Measurements from ENCODE around the gene SNTB2. TPM values are rescaled to one million over a fixed set of nuclear protein-coding genes. Genes with fewer than 3 reads are reported as not detected.

Gene SNTB2
- total and polyA plus RNA-seq, 2 of the 4 experiments (the other 2 are of a cell fraction), result 23.5 to 47.5 TPM

- H2BK120ac ChIP-seq (ENCODE audit: low read depth, low read length), result no peak overlapping the region
- H3K27ac ChIP-seq (ENCODE audit: insufficient read depth, low read length), result no peak overlapping the region
- no peak overlapping the region for H2AFZ ChIP-seq (replicated peaks; ENCODE audit: low read length, poor library complexity)
- intact Hi-C loops (cut with micrococcal nuclease) (no loop called here), in situ Hi-C loops (cut with MboI; ENCODE audit: low sequenced_read_pairs) (no loop called here), dilution Hi-C loops (cut with HindIII; ENCODE audit: low sequenced_read_pairs, unreplicated experiment) (no loop called here)
- 97% methylated on average over 7 of the region's 14 CpGs; no CpG with 5 or more reads in 1 of the 2 experiments for WGBS, 2 experiments (ENCODE audit: extremely low coverage in 2 of 2, insufficient read length in 1 of 2)
- no peak overlapping the region for H3K56ac ChIP-seq (ENCODE audit: extremely low read depth, insufficient read depth, low read length)
- no peak overlapping the region for H3K18ac ChIP-seq (ENCODE audit: low read depth, low read length)
- peaks cover 2% of the 10 kb centered on the region for H3K4me1 ChIP-seq (ENCODE audit: control insufficient read depth, insufficient read depth, low read length)
- ATAC-seq (ENCODE audit: low read depth) (no peak), DNase-seq (no peak)
- no peak overlapping the region for H3K4ac ChIP-seq (ENCODE audit: low read depth, low read length)
- no peaks in the 10 kb centered on the region for H3K9me3 ChIP-seq (ENCODE audit: control insufficient read depth, insufficient read depth, low read length)
- no peak overlapping the region for H3K4me3 ChIP-seq (ENCODE audit: insufficient read depth, low read depth, low read length)
- no peak overlapping the region for H2BK15ac ChIP-seq (ENCODE audit: low read depth, low read length)
- H3K9me1 ChIP-seq (ENCODE audit: insufficient read depth, low read length), result peaks cover 13% of the 10 kb centered on the region
- H4K8ac ChIP-seq (ENCODE audit: low read depth in 2 of 2, low read length in 2 of 2), result no peak overlapping the region
- ChIA-PET POLR2A (ENCODE audit: unreplicated experiment) (no interaction called here), CTCF (no interaction called here)
- no peak overlapping the region for H2BK20ac ChIP-seq (ENCODE audit: low read depth, low read length)
- no peak overlapping the region for H4K5ac ChIP-seq (ENCODE audit: low read depth, low read length)
- no peak overlapping the region for H2AK5ac ChIP-seq (ENCODE audit: low read depth, low read length)
- H3K23ac ChIP-seq (ENCODE audit: low read depth, low read length), result no peak overlapping the region
- no peak overlapping the region for H4K91ac ChIP-seq (ENCODE audit: insufficient read depth, low read depth, low read length)
- H2AK9ac ChIP-seq (replicated peaks; ENCODE audit: low read depth, low read length, poor library complexity), result peak overlapping the region; percentile 13
- H4K20me1 ChIP-seq (ENCODE audit: insufficient read depth, low read length), result peaks cover 58% of the 10 kb centered on the region
- H3K4me2 ChIP-seq (ENCODE audit: low read depth, low read length), result no peak overlapping the region
- no peak overlapping the region for H3K14ac ChIP-seq (replicated peaks; ENCODE audit: low read depth, low read length)
- no TSS peak for BruUV-seq (replicated peaks)
- TF ChIP-seq CTCF (conservative IDR thresholded peaks at IDR 0.05; ENCODE audit: low read depth, low read length) (no peak), MAFK (IDR thresholded peaks at IDR 0.05; ENCODE audit: low read depth, low read length) (no peak), BHLHE40 (IDR thresholded peaks at IDR 0.05; ENCODE audit: low read depth, low read length) (no peak), POLR2A (IDR thresholded peaks at IDR 0.05; ENCODE audit: low read depth, low read length) (no peak)
- H3K79me1 ChIP-seq (ENCODE audit: low read depth in 1 of 2, low read length in 2 of 2), result peaks cover 34 to 83% of the 10 kb centered on the region in 2 experiments
- H3K9ac ChIP-seq (ENCODE audit: low read depth, low read length), result no peak overlapping the region
- peaks cover 75% of the 10 kb centered on the region for H3K36me3 ChIP-seq (ENCODE audit: control insufficient read depth, insufficient read depth, low read length)
- H3K27me3 ChIP-seq (ENCODE audit: control insufficient read depth, insufficient read depth, low read length), result no peaks in the 10 kb centered on the region
- H2BK5ac ChIP-seq (ENCODE audit: low read depth, low read length, poor library complexity, severe bottlenecking), result no peak overlapping the region
These were observed 136.5 kb downstream of the SNTB2 start for GRCh38 chr16:69323415-69323814.

Data from IMR-90 (cell line).